Endodermal cell (in vitro differentiated cells): ENCODE measurements around the gene TAF4B. TPM values are rescaled to one million over a fixed set of nuclear protein-coding genes. Genes with fewer than 3 reads are reported as not detected.

ENCODE experiments used
- DNase-seq: peaks from one replicate; pipeline ENCODE4 v3.0.0-alpha.2; 2017
- H3K27ac ChIP-seq: 2 replicates; pipeline ENCODE4 v1.5.1; 2013; ENCODE audit warnings: mild to moderate bottlenecking, low read depth, low read length, moderate library complexity
- H3K27me3 ChIP-seq: 2 replicates; pipeline ENCODE4 v1.6.1; 2013; ENCODE audit warnings: mild to moderate bottlenecking, low read length, moderate library complexity; ENCODE audit not compliant: insufficient read depth, control insufficient read depth, poor library complexity, severe bottlenecking
- H3K36me3 ChIP-seq: 2 replicates; pipeline ENCODE4 v1.7.0; 2013; ENCODE audit warnings: mild to moderate bottlenecking, low read length, moderate library complexity; ENCODE audit not compliant: control insufficient read depth, insufficient read depth
- H3K4me1 ChIP-seq: one replicate; pipeline ENCODE4 v1.7.0; 2013; ENCODE audit warnings: low read length; ENCODE audit not compliant: control insufficient read depth, insufficient read depth
- H3K4me3 ChIP-seq: 2 replicates; pipeline ENCODE4 v1.5.1; 2013; ENCODE audit warnings: mild to moderate bottlenecking, low read length, moderate library complexity
- H3K9ac ChIP-seq: 2 replicates; pipeline ENCODE4 v1.6.1; 2013; ENCODE audit warnings: mild to moderate bottlenecking, low read length, moderate library complexity; ENCODE audit not compliant: poor library complexity, severe bottlenecking; ENCODE audit errors: extremely low read depth
- H3K9me3 ChIP-seq: 2 replicates; pipeline ENCODE4 v1.6.1; 2013; ENCODE audit warnings: mild to moderate bottlenecking, low read length, moderate library complexity; ENCODE audit not compliant: control insufficient read depth
- H3K27ac Mint-ChIP-seq: 2 replicates; pipeline ENCODE4 v1.8.0; 2020; ENCODE audit warnings: mixed read lengths
- H3K27me3 Mint-ChIP-seq: 2 replicates; pipeline ENCODE4 v1.8.0; 2021; ENCODE audit warnings: mild to moderate bottlenecking, mixed read lengths; ENCODE audit not compliant: insufficient read depth
- H3K36me3 Mint-ChIP-seq: 2 replicates; pipeline ENCODE4 v1.8.0; 2020; ENCODE audit warnings: low read depth, mixed read lengths
- H3K4me1 Mint-ChIP-seq: 2 replicates; pipeline ENCODE4 v1.8.0; 2020; ENCODE audit warnings: mixed read lengths
- H3K4me3 Mint-ChIP-seq: 2 replicates; pipeline ENCODE4 v1.8.0; 2020; ENCODE audit warnings: mild to moderate bottlenecking, moderate library complexity, mixed read lengths
- H3K9me3 Mint-ChIP-seq: 2 replicates; pipeline ENCODE4 v1.8.0; 2020; ENCODE audit warnings: mild to moderate bottlenecking, mixed read lengths
- CTCF ChIP-seq: fragments of 200-600 bp; sonication (generic); conservative IDR thresholded peaks from 2 replicates; pipeline ENCODE4 v1.5.0; 2021; ENCODE audit warnings: antibody characterized with exemption, mild to moderate bottlenecking
- WGBS, 2 experiments: methylation state at CpG; one replicate each; pipeline versions ENCODE4 v1.1.5 to v1.1.7; 2013; ENCODE audit warnings: missing lambda C conversion rate in 2 of 2, mixed read lengths in 1 of 2; ENCODE audit not compliant: insufficient coverage in 1 of 2, insufficient read length in 1 of 2; 5-methylcytosine and 5-hydroxymethylcytosine counted together
- total RNA-seq, 2 donors: library from RNA; stranded (reverse); fragmentation: NEBNext Ultra II Directional in 1 of 2; extraction: Animal tissue kit (Norgen Biotek cat#: 25700) in 1 of 2; gene quantifications; 2 replicates in 1 of 2; 3 replicates in 1 of 2; pipeline ENCODE4 v1.2.1, GENCODE V29; 2021

Gene TAF4B
- total RNA-seq, 2 donors from 2014 or later = 6.9 to 7.7 TPM

DNA sequence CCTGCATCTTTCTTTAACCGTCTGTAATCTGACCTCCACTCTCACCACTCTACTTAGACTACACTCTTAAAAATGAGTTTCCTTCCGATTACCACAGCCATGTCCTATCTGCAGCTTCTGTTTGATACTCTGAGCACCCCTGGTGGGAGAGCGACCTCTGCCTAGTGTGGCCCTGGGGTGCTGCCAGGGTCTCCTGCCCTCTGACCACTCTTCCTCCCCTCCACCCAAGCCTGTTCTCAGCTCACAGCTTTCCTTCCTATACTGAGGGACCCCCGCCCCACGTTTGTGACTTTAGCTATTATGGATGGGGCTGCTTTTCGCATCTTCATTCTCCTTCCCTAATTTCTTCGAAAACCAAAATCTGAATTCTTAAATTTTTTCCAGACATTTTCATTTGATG is 189.4 kb downstream of the TAF4B start:
- Histone ChIP-seq H3K27ac (no peak overlapping the region), H3K9ac (no peak overlapping the region), H3K4me3 (no peak overlapping the region), H3K4me1 (no peaks in the 10 kb centered on the region), H3K9me3 (no peaks in the 10 kb centered on the region), H3K27me3 (no peaks in the 10 kb centered on the region), H3K36me3 (no peaks in the 10 kb centered on the region)
- Mint-ChIP-seq H3K4me3 (no peak overlapping the region), H3K4me1 (no peaks in the 10 kb centered on the region), H3K27ac (no peak overlapping the region), H3K36me3 (no peaks in the 10 kb centered on the region), H3K27me3 (no peaks in the 10 kb centered on the region), H3K9me3 (no peaks in the 10 kb centered on the region)
- no peak for DNase-seq
- no peak for TF ChIP-seq CTCF
- 74 to 77% methylated on average over 3 to 7 of the region's 7 CpGs for WGBS, 2 experiments

DNA sequence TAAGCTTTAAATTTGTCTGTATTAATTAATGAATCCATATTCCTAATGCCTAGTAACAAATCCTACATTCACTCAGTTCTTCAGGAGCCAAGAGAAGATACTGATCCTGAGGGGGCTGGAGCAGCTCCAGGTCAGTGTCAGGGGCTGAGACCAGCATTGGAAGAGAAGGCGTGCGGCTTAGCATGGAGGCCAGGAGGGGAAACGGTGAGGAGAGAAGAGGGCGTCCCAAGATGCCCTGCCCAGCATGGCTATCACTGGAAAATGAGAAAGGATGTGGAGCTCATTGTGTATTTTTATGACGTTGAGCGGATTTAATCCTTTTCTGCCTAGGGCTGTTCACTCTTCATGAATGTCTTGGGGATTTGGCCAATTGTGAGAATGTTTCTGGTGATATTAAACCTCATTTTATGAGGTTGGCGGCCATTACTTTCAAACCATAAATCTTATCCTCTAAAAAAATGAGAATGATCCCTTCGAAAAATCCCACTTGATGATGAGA is 190.5 kb downstream of the TAF4B start:
- Mint-ChIP-seq H3K4me3 (no peak overlapping the region), H3K27ac (no peak overlapping the region), H3K4me1 (no peaks in the 10 kb centered on the region), H3K27me3 (no peaks in the 10 kb centered on the region), H3K9me3 (no peaks in the 10 kb centered on the region), H3K36me3 (no peaks in the 10 kb centered on the region)
- Histone ChIP-seq H3K27ac (no peak overlapping the region), H3K27me3 (no peaks in the 10 kb centered on the region), H3K9ac (no peak overlapping the region), H3K9me3 (no peaks in the 10 kb centered on the region), H3K36me3 (no peaks in the 10 kb centered on the region), H3K4me3 (no peak overlapping the region), H3K4me1 (no peaks in the 10 kb centered on the region)
- 96 to 100% methylated on average over 4 to 8 of the region's 8 CpGs for WGBS, 2 experiments
- no peak for DNase-seq
- no peak for TF ChIP-seq CTCF

DNA sequence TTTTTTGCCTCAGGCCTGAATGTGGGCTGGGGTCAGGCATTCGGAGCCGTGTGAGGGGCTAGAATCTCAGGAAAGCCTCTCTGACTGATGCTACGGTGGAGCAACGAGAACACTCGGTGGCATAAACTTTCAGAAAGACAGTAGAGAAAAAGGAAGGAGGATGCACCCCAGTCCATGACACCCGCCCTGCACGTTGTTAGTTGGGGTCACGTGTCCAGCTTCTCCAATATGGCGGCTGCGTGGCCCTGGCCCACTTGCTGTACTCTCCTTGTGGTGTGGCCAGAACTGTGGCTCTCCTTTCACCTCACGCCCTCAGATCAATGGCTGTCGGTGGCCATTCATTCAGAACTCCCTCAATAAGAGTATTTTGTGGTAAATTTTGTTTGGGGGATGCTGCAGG is 190.9 kb downstream of the TAF4B start:
- H3K4me1 Mint-ChIP-seq = no peaks in the 10 kb centered on the region

More for the DNA sequence above, 190.9 kb downstream of the TAF4B start:
- H3K27me3 Mint-ChIP-seq = no peaks in the 10 kb centered on the region
- no peak overlapping the region for H3K27ac Mint-ChIP-seq
- no peaks in the 10 kb centered on the region for H3K27me3 ChIP-seq
- 97 to 98% methylated on average over 9 to 12 of the region's 12 CpGs for WGBS, 2 experiments
- no peak overlapping the region for H3K4me3 Mint-ChIP-seq
- no peak for TF ChIP-seq CTCF
- no peaks in the 10 kb centered on the region for H3K36me3 Mint-ChIP-seq
- H3K9ac ChIP-seq = no peak overlapping the region
- no peaks in the 10 kb centered on the region for H3K9me3 ChIP-seq
- no peak overlapping the region for H3K4me3 ChIP-seq
- no peaks in the 10 kb centered on the region for H3K9me3 Mint-ChIP-seq
- no peaks in the 10 kb centered on the region for H3K4me1 ChIP-seq
- no peak overlapping the region for H3K27ac ChIP-seq
- DNase-seq = no peak
- H3K36me3 ChIP-seq = no peaks in the 10 kb centered on the region
